Left lung (tissue), 10 donors: Measurements from ENCODE around the gene CNTNAP3. TPM values are rescaled to one million over a fixed set of nuclear protein-coding genes. Genes with fewer than 3 reads are reported as not detected.
"Not testable (repeated sequence)": the region's sequence is repeated elsewhere in the genome, so short reads cannot be mapped to it uniquely, and the experiment has no call there.

Experiments
- ATAC-seq: fragments of 200-7000 bp; cut with Tn5 transposase; one replicate; pipeline ENCODE4 v1.9.1; 2020; ENCODE audit warnings: moderate library complexity
- DNase-seq, 4 donors: peaks; one replicate each; pipeline ENCODE4 v3.0.0-alpha.2; 2013 to 2020
- H3K27ac ChIP-seq, 2 donors: fragments of 200-600 bp; sonication (generic) in 1 of 2; one replicate each; pipeline versions ENCODE4 v1.5.0 to v1.8.0; 2020 to 2021
- H3K27me3 ChIP-seq, 2 donors: fragments of 200-600 bp; sonication (generic) in 1 of 2; one replicate each; pipeline versions ENCODE4 v1.5.0 to v1.8.0; 2020 to 2021
- H3K36me3 ChIP-seq, 2 donors: fragments of 200-600 bp; sonication (generic) in 1 of 2; one replicate each; pipeline versions ENCODE4 v1.5.0 to v1.8.0; 2020 to 2021
- H3K4me1 ChIP-seq, 2 donors: fragments of 200-600 bp; one replicate each; pipeline ENCODE4 v1.8.0; 2021
- H3K4me3 ChIP-seq, 2 donors: fragments of 200-600 bp; sonication (generic) in 1 of 2; one replicate each; pipeline versions ENCODE4 v1.5.0 to v1.8.0; 2020 to 2021; ENCODE audit warnings: mild to moderate bottlenecking in 1 of 2
- H3K9me3 ChIP-seq, 2 donors: fragments of 200-600 bp; sonication (generic) in 1 of 2; one replicate each; pipeline versions ENCODE4 v1.5.0 to v1.8.0; 2020 to 2021
- intact Hi-C, 2 donors: fragments of 100-400 bp; cut with DNase I; formaldehyde crosslinking; loops; one replicate each; pipeline versions ENCODE4 v1.11.2 to v1.14.2; 2022
- polyA plus RNA-seq, 6 donors: library from polyadenylated mRNA; unstranded; fragments of 120-200 nt; gene quantifications; one replicate each; pipeline ENCODE4 v1.2.1, GENCODE V29; 2013; ENCODE audit not compliant: insufficient read length in 6 of 6
- total RNA-seq, 2 donors: library from RNA; stranded (reverse); fragmentation: NEBNext Ultra II Directional; extraction: Animal tissue kit (Norgen Biotek cat#: 25700); gene quantifications; one replicate each; pipeline ENCODE4 v1.2.1, GENCODE V29; 2021
- donor health status: DM: no; HTN: yes; CAD: no.
- donor health status: DM: no; HTN: no; CAD: no.

The CNTNAP3 gene
- total and polyA plus RNA-seq, 8 donors = 1.7 to 5.3 (median 4.3) TPM

GRCh38 chr9:39062966-39063365 is 225.0 kb downstream of the CNTNAP3 start:
- DNase-seq, H3K27ac ChIP-seq, H3K27me3 ChIP-seq, ATAC-seq, H3K4me3 ChIP-seq, H3K36me3 ChIP-seq, intact Hi-C loops, H3K9me3 ChIP-seq, H3K4me1 ChIP-seq: not testable (repeated sequence)

GRCh38 chr9:39054453-39054852 is 233.5 kb downstream of the CNTNAP3 start:
- ATAC-seq, H3K36me3 ChIP-seq, H3K27me3 ChIP-seq, H3K9me3 ChIP-seq, H3K4me3 ChIP-seq, H3K4me1 ChIP-seq, intact Hi-C loops, H3K27ac ChIP-seq: not testable (repeated sequence)
- DNase-seq = peak in 1 of 4 donors; percentile 7

GRCh38 chr9:39046833-39047232 is 241.1 kb downstream of the CNTNAP3 start:
- H3K9me3 ChIP-seq, ATAC-seq, H3K27me3 ChIP-seq, DNase-seq, H3K4me1 ChIP-seq, H3K27ac ChIP-seq, H3K36me3 ChIP-seq, intact Hi-C loops, H3K4me3 ChIP-seq: not testable (repeated sequence)

GRCh38 chr9:39042352-39042803 is 245.6 kb downstream of the CNTNAP3 start:
- H3K27ac ChIP-seq, intact Hi-C loops, H3K27me3 ChIP-seq, H3K4me1 ChIP-seq, H3K9me3 ChIP-seq, ATAC-seq, H3K36me3 ChIP-seq, H3K4me3 ChIP-seq: not testable (repeated sequence)
- peak in 1 of 4 donors; percentile 80 for DNase-seq

GRCh38 chr9:39041774-39042173 is 246.2 kb downstream of the CNTNAP3 start:
- intact Hi-C loops, H3K4me1 ChIP-seq: not testable (repeated sequence)

GRCh38 chr9:39039148-39039547 is 248.8 kb downstream of the CNTNAP3 start:
- H3K9me3 ChIP-seq, H3K27ac ChIP-seq, H3K27me3 ChIP-seq, intact Hi-C loops, H3K4me1 ChIP-seq, DNase-seq, H3K36me3 ChIP-seq, H3K4me3 ChIP-seq: not testable (repeated sequence)
- ATAC-seq = peak; percentile 40

More at GRCh38 chr9:39041774-39042173, 246.2 kb downstream of the CNTNAP3 start:
- H3K4me3 ChIP-seq, ATAC-seq, H3K36me3 ChIP-seq, H3K27me3 ChIP-seq, H3K27ac ChIP-seq, H3K9me3 ChIP-seq, DNase-seq: not testable (repeated sequence)

GRCh38 chr9:39038221-39038620 is 249.7 kb downstream of the CNTNAP3 start:
- H3K4me3 ChIP-seq, intact Hi-C loops, H3K4me1 ChIP-seq, ATAC-seq, H3K27me3 ChIP-seq, DNase-seq, H3K36me3 ChIP-seq, H3K9me3 ChIP-seq, H3K27ac ChIP-seq: not testable (repeated sequence)

- ATAC-seq, DNase-seq, H3K36me3 ChIP-seq, H3K27ac ChIP-seq, H3K4me1 ChIP-seq, H3K4me3 ChIP-seq, intact Hi-C loops, H3K27me3 ChIP-seq, H3K9me3 ChIP-seq: not testable (repeated sequence)
Observed at GRCh38 chr9:39033849-39034248, 254.1 kb downstream of the CNTNAP3 start.

- H3K4me3 ChIP-seq, H3K27me3 ChIP-seq, H3K36me3 ChIP-seq, DNase-seq, intact Hi-C loops, H3K27ac ChIP-seq, H3K4me1 ChIP-seq, H3K9me3 ChIP-seq: not testable (repeated sequence)
- ATAC-seq = peak; percentile 90
Observed at GRCh38 chr9:39030204-39031019, 257.6 kb downstream of the CNTNAP3 start.

GRCh38 chr9:39028855-39029254 is 259.1 kb downstream of the CNTNAP3 start:
- DNase-seq, H3K4me3 ChIP-seq, H3K27me3 ChIP-seq, H3K27ac ChIP-seq, H3K36me3 ChIP-seq, H3K9me3 ChIP-seq, ATAC-seq, intact Hi-C loops, H3K4me1 ChIP-seq: not testable (repeated sequence)

GRCh38 chr9:39028168-39028567 is 259.8 kb downstream of the CNTNAP3 start:
- H3K27me3 ChIP-seq, DNase-seq, H3K4me1 ChIP-seq, H3K9me3 ChIP-seq, H3K4me3 ChIP-seq, intact Hi-C loops, H3K27ac ChIP-seq, H3K36me3 ChIP-seq, ATAC-seq: not testable (repeated sequence)

GRCh38 chr9:39025911-39026588 is 261.9 kb downstream of the CNTNAP3 start:
- H3K9me3 ChIP-seq, H3K27ac ChIP-seq, H3K4me1 ChIP-seq, ATAC-seq, H3K27me3 ChIP-seq, DNase-seq, intact Hi-C loops, H3K4me3 ChIP-seq, H3K36me3 ChIP-seq: not testable (repeated sequence)
